ENCODE measurements around the gene SLC12A3. TPM values are rescaled to one million over a fixed set of nuclear protein-coding genes. Genes with fewer than 3 reads are reported as not detected.

The SLC12A3 gene
- total RNA-seq, 4 donors from 2014 or later = not detected

- Histone ChIP-seq H3K27me3 (no peaks in the 10 kb centered on the region), H3K9me3 (no peaks in the 10 kb centered on the region), H3K4me1 (no peaks in the 10 kb centered on the region), H3K27ac (no peak overlapping the region), H3K36me3 (no peaks in the 10 kb centered on the region), H3K4me3 (no peak overlapping the region)
- WGBS, 2 donors (ENCODE audit: low coverage in 1 of 2) = 70 to 100% methylated on average over 1 to 2 of the region's 9 CpGs
- TF ChIP-seq POLR2A (IDR thresholded peaks at IDR 0.05) (no peak), CTCF (IDR thresholded peaks at IDR 0.05) (no peak), POLR2AphosphoS5 (IDR thresholded peaks at IDR 0.05) (no peak), EP300 (IDR thresholded peaks at IDR 0.05) (no peak)
- ATAC-seq = no peak
Observed at GRCh38 chr16:56886826-56887225, 21.8 kb downstream of the SLC12A3 start.

GRCh38 chr16:56888806-56889205 is 23.8 kb downstream of the SLC12A3 start:
- Histone ChIP-seq H3K27ac (no peak overlapping the region), H3K4me1 (no peaks in the 10 kb centered on the region), H3K9me3 (no peaks in the 10 kb centered on the region), H3K27me3 (no peaks in the 10 kb centered on the region), H3K36me3 (no peaks in the 10 kb centered on the region), H3K4me3 (no peak overlapping the region)
- WGBS, 2 donors (ENCODE audit: low coverage in 1 of 2) = 90 to 91% methylated on average over 2 to 4 of the region's 7 CpGs
- TF ChIP-seq POLR2A (IDR thresholded peaks at IDR 0.05) = no peak
- no peak for TF ChIP-seq POLR2AphosphoS5 (IDR thresholded peaks at IDR 0.05)
- TF ChIP-seq EP300 (IDR thresholded peaks at IDR 0.05) = no peak
- no peak for TF ChIP-seq CTCF (IDR thresholded peaks at IDR 0.05)
- ATAC-seq = no peak

- H3K27ac ChIP-seq = no peak overlapping the region
- TF ChIP-seq POLR2A (IDR thresholded peaks at IDR 0.05) = no peak
- TF ChIP-seq POLR2AphosphoS5 (IDR thresholded peaks at IDR 0.05) = no peak
- TF ChIP-seq EP300 (IDR thresholded peaks at IDR 0.05) = no peak
- no peak for TF ChIP-seq CTCF (IDR thresholded peaks at IDR 0.05)
- H3K4me1 ChIP-seq = no peaks in the 10 kb centered on the region
- ATAC-seq = no peak
- no peaks in the 10 kb centered on the region for H3K27me3 ChIP-seq
- no peak overlapping the region for H3K4me3 ChIP-seq
- no peaks in the 10 kb centered on the region for H3K36me3 ChIP-seq
- H3K9me3 ChIP-seq = no peaks in the 10 kb centered on the region
- 90 to 100% methylated on average over 1 to 4 of the region's 5 CpGs for WGBS, 2 donors (ENCODE audit: low coverage in 1 of 2)
Observed at GRCh38 chr16:56889206-56889605, 24.2 kb downstream of the SLC12A3 start.

GRCh38 chr16:56891685-56892084 is 26.7 kb downstream of the SLC12A3 start:
- WGBS, 2 donors (ENCODE audit: low coverage in 1 of 2) = 50 to 63% methylated on average over 2 to 4 of the region's 11 CpGs
- no peak for TF ChIP-seq POLR2AphosphoS5 (IDR thresholded peaks at IDR 0.05)
- no peak for TF ChIP-seq CTCF (IDR thresholded peaks at IDR 0.05)
- no peak for TF ChIP-seq POLR2A (IDR thresholded peaks at IDR 0.05)
- TF ChIP-seq EP300 (IDR thresholded peaks at IDR 0.05) = no peak
- Histone ChIP-seq H3K36me3 (no peaks in the 10 kb centered on the region), H3K4me3 (no peak overlapping the region), H3K27me3 (no peaks in the 10 kb centered on the region), H3K4me1 (no peaks in the 10 kb centered on the region), H3K27ac (no peak overlapping the region), H3K9me3 (no peaks in the 10 kb centered on the region)
- ATAC-seq = no peak

- WGBS, 2 donors (ENCODE audit: low coverage in 1 of 2) = 80% methylated on average over 2 of the region's 14 CpGs; no CpG with 5 or more reads in 1 of the 2 donors
- no peaks in the 10 kb centered on the region for H3K4me1 ChIP-seq
- no peak for ATAC-seq
- no peak overlapping the region for H3K4me3 ChIP-seq
- H3K27me3 ChIP-seq = no peaks in the 10 kb centered on the region
- no peaks in the 10 kb centered on the region for H3K9me3 ChIP-seq
- TF ChIP-seq POLR2AphosphoS5 (IDR thresholded peaks at IDR 0.05) = no peak
- no peak for TF ChIP-seq CTCF (IDR thresholded peaks at IDR 0.05)
- TF ChIP-seq EP300 (IDR thresholded peaks at IDR 0.05) = no peak
- TF ChIP-seq POLR2A (IDR thresholded peaks at IDR 0.05) = no peak
- H3K27ac ChIP-seq = no peak overlapping the region
- no peaks in the 10 kb centered on the region for H3K36me3 ChIP-seq
Observed at GRCh38 chr16:56892705-56893104, 27.7 kb downstream of the SLC12A3 start.

Data from gastroesophageal sphincter (tissue), 4 donors.